ENCODE results near the gene IQGAP3.
"Not testable (repeated sequence)": the region's sequence is repeated elsewhere in the genome, so short reads cannot be mapped to it uniquely, and the experiment has no call there.

The IQGAP3 gene, protein sequence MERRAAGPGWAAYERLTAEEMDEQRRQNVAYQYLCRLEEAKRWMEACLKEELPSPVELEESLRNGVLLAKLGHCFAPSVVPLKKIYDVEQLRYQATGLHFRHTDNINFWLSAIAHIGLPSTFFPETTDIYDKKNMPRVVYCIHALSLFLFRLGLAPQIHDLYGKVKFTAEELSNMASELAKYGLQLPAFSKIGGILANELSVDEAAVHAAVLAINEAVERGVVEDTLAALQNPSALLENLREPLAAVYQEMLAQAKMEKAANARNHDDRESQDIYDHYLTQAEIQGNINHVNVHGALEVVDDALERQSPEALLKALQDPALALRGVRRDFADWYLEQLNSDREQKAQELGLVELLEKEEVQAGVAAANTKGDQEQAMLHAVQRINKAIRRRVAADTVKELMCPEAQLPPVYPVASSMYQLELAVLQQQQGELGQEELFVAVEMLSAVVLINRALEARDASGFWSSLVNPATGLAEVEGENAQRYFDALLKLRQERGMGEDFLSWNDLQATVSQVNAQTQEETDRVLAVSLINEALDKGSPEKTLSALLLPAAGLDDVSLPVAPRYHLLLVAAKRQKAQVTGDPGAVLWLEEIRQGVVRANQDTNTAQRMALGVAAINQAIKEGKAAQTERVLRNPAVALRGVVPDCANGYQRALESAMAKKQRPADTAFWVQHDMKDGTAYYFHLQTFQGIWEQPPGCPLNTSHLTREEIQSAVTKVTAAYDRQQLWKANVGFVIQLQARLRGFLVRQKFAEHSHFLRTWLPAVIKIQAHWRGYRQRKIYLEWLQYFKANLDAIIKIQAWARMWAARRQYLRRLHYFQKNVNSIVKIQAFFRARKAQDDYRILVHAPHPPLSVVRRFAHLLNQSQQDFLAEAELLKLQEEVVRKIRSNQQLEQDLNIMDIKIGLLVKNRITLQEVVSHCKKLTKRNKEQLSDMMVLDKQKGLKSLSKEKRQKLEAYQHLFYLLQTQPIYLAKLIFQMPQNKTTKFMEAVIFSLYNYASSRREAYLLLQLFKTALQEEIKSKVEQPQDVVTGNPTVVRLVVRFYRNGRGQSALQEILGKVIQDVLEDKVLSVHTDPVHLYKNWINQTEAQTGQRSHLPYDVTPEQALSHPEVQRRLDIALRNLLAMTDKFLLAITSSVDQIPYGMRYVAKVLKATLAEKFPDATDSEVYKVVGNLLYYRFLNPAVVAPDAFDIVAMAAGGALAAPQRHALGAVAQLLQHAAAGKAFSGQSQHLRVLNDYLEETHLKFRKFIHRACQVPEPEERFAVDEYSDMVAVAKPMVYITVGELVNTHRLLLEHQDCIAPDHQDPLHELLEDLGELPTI (N-terminal part only)

DNA sequence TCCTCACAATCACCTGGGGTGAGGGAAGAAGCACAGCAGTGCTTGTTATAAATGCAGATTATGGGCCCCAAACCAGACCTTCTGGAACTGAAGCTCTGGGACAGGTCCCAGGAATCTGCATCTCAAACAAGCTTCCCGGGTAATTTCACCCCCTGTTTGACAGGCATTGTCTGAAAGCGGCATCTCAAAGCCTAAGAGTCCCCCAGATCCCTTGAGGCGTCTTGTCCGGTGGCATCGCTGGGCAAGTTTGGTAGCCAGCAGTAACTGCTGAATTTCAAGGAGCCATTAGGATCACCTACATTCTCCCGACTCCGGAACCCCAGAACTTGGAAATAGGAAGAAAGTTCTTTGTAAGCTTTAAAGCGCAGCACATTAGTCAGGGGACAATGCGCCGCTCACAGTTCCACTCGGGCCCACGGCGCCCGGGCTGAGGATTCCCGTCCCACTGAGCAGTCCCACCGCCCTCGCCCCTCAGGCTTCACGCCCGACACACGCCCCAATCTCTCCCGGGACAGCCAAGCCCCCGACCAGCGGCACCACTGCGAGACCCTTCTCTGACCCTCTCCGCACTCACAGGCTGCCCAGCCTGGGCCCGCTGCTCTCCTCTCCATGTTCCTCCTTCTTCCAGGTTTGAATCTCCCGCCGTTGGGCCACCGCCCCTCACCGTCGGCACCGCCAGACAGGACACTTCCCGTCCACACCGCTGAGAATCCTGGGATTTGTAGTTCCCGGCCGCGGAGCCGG is at the start of gene IQGAP3:
Gene IQGAP3, minus strand, starts transcription at position 647 of the 744 bp plus-strand sequence. Its CDS starts 36 bp downstream, at position 611.
- DNase-seq (ENCODE audit: low read depth in 3 of 3) = peak; percentile 33 to 43 (median 40)

- no peak for DNase-seq (ENCODE audit: low read depth in 3 of 3)
These were observed 47.2 kb upstream of the IQGAP3 start for GRCh38 chr1:156619582-156619955.

- DNase-seq (ENCODE audit: low read depth in 3 of 3) = no peak
These were observed 46.7 kb upstream of the IQGAP3 start, which contains the start of gene HAPLN2 for GRCh38 chr1:156618853-156619581. HAPLN2 (plus strand) TSS chr1:156619415; CDS start chr1:156623491, 4,076 bp downstream.

GRCh38 chr1:156616463-156616862 is 44.1 kb upstream of the IQGAP3 start:
- no peak for DNase-seq (ENCODE audit: low read depth in 3 of 3)

GRCh38 chr1:156615946-156616345 is 43.6 kb upstream of the IQGAP3 start:
- no peak for DNase-seq (ENCODE audit: low read depth in 3 of 3)

DNA sequence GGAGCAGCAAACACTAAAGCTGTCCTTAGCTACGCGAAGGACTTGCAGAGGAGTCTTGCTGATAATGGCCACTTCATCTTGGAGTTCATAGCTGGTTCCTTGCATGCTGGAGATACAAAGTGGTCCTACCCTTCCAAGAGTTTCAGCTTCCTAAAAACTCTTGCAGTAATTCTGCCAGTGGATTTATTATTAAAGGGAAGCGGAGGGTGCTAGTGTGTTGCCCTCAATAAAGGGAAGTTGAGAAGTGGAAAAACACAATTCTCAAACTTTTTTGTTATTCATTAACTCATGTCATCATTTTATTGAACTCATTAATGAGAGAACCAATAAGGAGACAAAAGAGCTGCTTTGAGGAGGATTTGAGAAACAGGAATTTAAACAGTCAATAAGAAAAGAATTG is 40.3 kb upstream of the IQGAP3 start:
- no peak for DNase-seq (ENCODE audit: low read depth in 3 of 3)

DNA sequence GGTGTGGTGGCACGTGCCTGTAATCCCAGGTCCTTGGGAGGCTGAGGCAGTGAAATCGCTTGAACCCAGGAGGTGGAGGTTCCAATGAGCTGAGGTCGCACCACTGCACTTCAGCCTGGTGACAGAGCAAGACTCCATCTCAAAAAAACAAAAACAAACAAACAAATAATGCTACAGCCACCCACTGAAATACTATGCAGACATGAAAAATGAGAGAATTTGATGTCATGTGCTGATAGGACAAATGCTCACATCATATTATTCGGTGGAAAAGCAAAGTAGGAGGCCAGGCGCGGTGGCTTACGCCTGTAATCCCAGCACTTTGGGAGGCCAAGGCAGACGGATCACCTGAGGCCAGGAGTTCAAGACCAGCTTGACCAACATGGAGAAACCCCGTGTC is 37.7 kb upstream of the IQGAP3 start:
- not testable (repeated sequence) for DNase-seq (ENCODE audit: low read depth in 3 of 3)

- peak in 1 of 3 experiments; percentile 45 for DNase-seq (ENCODE audit: low read depth in 3 of 3)
These were observed 36.6 kb upstream of the IQGAP3 start for GRCh38 chr1:156608981-156609380.

DNA sequence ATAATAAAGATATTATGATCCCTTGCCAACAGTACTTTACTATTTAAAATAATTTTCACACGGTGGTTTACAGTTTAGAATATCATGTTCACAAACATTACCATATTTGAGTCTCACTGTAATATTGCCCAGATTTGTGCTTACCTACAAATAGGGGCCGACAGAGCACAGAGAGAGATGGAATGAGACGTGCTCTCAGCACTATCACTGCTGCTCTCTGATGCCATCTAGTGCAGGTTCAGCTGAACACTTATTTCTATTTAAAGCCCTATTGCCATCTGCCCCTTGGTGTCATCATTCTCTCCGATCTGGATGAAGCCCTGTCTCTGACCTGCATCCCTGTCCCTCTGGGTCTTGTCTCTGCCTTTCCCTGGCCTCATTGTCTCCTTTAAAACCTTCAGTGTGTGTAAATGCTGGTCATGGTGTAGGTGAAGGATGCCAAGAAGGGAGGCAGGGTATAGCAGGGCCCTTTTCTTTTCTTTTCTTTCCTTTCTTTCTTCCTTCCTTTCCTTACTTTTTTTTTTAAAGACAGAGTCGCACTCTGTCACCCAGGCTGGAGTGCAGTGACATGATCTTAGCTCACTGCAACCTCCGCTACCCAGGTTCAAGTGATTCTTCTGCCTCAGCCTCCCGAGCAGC is 35.8 kb upstream of the IQGAP3 start:
- DNase-seq (ENCODE audit: low read depth in 3 of 3) = peak in 1 of 3 experiments; percentile 41

DNA sequence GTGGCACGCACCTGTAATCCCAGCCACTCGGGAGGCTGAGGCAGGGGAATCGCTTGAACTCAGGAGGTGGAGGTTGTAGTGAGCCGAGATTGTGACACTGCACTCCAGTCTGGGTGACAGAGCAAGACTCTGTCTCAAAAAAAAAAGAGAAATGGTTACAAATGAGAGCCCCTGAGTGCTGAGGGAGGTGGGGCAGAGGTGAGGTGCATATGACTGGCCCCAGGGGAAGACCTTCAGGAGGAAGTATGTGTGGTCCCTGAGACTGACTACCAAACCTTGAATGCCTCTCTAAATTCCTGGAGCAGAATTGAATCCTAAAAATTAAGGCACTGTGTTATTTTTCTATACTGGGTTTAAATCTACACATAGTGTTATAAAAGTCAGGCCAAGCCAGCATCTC is 35.0 kb upstream of the IQGAP3 start:
- DNase-seq (ENCODE audit: low read depth in 3 of 3) = not testable (repeated sequence)

DNA sequence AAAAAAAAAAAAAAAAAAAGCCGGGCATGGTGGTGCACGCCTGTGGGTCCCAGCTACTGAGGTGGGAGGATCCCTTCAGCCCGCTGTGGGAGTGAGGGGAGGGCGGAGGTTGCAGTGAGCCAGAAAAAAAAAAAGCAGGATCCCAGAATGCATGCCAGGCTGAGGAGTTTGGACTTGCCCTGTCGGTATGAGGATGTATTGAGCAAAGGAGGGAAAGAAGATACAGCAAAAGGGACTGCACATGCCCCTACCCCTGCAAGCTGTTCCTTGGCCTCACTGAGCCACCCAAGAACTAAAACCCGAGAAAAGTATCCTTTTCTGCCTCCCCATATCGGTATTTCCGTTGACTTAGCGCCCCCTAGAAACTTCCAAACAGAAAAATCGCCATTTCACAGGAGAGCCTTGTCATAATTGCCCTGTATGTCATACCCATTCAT is 30.2 kb upstream of the IQGAP3 start:
- DNase-seq (ENCODE audit: low read depth in 3 of 3) = no peak

GRCh38 chr1:156601892-156602291 is 29.5 kb upstream of the IQGAP3 start:
- no peak for DNase-seq (ENCODE audit: low read depth in 3 of 3)

DNA sequence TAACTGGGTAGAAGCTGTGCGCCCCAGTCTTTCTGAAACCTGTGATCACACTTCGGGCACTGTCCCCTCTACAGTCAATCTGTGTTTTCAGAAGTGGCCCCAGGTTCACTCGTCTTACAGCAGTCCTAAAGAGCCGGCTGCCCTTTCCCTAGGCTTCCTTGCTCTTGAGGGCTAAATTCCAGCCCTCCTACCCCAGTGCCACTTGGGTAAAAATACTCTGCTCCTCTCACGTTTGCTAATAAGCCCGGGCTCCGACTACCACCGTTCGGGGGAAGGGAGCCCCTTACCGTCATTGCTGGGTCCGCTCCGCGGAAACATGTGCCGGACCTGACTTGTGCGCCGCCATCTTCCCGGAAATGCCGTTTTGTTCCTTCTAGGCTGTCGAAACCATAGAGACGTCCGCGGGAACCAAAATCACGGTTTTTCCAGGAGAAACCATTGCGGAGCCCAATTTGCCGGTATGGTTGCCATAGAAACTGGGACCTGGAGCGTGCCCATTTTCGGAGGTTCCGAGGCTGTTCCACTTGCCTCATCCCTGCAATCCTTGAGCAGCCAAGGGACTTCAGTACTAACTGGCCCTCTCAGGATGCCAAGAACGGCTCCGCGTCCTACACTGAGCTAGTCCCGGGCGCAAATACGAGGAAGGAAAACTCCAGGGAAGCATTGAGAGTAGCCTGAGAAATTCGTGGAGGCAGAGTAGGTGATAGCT is 28.9 kb upstream of the IQGAP3 start, which contains the start of gene GPATCH4:
Gene GPATCH4, minus strand, starts transcription at position 358 of the 709 bp plus-strand sequence.
- DNase-seq (ENCODE audit: low read depth in 3 of 3) = peak; percentile 47 to 71 (median 58)

DNA sequence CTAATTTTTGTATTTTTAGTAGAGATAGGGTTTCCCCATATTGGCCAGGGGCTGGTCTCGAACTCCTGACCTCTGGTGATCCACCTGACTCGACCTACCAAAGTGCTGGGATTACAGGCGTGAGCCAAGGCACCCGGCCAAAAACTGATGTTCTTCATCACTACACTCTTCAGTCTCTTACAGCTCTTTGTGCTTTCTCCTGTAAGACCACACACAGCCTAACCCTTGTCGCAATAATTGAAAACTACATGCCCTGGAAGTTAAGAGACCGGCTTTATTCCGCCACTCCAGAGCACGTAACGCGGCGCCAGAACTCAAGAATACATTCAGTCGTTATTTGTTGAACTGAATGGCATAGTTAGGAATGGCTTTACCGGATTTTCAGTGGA is 28.4 kb upstream of the IQGAP3 start:
- DNase-seq (ENCODE audit: low read depth in 3 of 3) = no peak

DNA sequence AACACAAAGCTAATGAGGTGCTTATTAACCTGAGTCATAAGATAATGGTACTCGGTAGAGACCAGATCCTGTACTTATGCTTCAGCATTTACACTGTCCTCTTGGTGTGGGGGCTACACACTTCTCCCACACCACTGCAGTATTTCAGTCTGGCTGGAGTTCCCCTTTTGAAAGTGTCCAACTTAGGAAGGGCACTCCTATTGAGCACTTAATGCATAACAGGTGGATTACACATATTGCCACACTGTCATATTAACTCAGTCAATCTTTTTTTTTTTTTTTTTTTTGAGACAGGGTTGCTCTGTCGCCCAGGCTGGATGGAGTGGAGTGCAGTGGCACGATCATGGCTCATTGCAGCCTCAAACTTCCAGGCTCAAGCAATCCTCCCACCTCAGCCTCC is 27.4 kb upstream of the IQGAP3 start:
- DNase-seq (ENCODE audit: low read depth in 3 of 3) = no peak

DNA sequence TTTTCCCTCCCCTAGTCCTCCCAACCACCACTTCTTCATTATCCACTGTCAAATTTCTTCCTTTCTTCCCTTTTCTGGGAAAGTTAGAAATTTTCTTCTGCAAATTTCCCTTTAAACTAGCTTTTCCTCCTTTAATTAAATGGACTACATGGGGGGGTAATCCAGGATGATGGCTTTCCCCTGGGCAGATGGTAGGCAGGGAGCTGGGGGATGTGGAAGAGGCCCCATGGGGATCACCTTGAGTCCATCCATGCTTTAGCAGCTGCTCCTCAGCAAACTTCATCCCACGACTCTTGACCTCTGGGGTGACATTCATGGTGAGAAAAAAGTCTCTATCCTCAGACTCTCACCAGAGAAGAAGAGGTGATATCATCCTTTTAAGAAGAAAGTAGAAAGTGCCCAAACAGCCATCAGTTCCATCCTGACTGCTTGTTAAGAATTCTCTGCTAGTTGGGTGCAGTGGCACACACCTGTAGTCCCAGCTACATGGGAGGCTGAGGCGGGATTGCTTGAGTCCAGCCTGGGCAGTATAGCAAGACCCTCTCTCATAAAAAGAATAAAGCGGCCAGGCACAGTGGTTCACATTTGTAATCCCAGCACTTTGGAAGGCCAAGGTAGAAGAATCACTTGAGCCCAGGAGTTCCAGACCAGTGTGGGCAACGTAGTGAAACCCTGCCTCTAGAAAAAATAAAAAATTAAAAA is 26.5 kb upstream of the IQGAP3 start:
- no peak for DNase-seq (ENCODE audit: low read depth in 3 of 3)

DNA sequence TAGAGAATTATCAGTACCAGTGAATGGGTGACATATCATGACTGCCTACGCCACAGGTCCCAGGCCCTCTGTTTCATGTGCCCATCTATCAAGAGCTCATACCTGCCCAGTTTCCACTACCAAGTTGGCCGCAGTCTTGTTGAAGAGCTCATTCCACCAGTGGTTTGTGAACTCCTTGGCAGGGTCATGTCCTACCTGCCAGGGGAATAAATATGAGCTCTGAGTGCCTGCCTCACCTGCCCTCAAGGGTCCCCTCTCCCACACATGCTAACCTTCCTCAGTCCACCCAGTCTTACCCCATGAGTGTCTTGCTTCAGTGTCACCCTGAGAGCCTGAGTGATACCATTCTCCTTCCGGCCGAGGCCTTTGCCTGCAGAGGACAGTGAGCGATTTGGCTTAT is 25.8 kb upstream of the IQGAP3 start:
- DNase-seq (ENCODE audit: low read depth in 3 of 3) = no peak

GRCh38 chr1:156596426-156596825 is 24.1 kb upstream of the IQGAP3 start:
- no peak for DNase-seq (ENCODE audit: low read depth in 3 of 3)
